Measurements from ENCODE around the gene GUCY1A2.

The GUCY1A2 gene

DNA sequence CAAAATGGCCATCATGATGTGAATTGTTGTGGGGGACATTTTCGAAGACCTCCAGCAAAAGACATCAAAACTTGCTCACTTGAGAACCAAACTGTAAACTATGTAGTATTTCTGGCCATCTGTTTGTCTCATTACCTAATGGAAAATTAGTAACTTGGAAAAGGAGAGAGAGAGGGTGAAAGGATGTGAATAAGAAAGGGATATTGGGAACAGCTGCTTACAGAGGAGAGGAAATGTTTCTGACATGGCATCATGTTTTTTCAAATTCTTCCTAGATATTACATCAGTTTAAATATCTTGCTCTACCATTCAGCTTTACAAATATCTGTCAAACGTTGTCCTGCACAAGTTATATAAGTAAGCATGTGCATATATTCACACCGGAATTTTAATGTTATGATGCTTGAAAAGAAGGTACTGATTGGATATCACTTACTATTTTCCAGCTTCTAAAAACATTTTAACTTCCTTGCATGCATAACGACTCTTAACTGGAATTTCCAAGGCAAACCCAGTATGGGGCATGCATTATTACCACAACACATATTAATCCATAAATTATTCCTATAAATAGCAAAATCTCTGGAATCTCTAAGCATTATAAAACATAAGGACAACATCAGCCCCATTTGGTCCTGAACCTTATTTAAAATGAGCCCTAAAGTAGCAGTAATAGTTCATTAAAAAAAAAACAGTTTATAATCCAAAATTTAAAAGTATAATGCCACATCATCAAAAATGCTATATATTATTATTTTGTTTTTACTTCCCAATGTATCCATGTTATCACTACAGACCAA is 20.0 kb downstream of the GUCY1A2 start:
- no peak for DNase-seq (ENCODE audit: low read depth in 2 of 2)

DNA sequence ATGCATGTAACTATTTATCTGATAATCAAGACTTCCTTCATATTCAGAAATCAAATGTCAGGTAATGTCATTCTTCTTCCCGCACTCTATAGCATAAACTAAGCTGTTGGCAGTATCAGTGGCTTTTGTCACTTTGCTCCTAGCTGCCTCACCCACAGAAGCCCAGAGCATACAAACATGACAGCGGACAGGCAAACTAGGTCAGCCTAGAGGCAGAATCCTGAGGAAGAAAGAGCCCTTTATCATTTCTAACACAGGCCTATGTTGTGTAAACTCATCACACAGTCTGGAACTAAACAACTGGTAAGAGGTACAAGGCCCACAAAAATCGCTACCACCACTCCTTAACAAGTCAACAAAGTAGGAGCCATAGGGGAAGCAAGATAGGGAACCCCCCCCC is 21.0 kb downstream of the GUCY1A2 start:
- DNase-seq (ENCODE audit: low read depth in 2 of 2) = no peak

DNA sequence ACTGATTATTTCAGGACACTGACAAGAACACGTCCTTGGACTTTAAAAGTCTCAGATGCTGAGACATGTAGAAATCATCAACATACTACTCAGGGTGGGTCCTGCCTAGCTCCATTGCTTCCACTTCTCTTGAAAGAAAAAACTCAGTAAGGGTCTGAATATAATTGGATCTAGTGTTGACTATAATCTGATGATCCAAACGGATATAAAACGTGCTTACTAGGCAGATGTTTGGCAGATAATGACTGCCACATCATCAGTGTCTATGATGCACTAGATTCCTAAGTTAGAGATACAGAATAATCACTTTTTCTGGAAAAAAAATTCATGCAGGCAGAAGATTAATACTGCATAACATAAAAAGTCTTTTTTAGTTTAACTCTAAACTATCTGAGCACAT is 21.6 kb downstream of the GUCY1A2 start:
- DNase-seq (ENCODE audit: low read depth in 2 of 2) = no peak

DNA sequence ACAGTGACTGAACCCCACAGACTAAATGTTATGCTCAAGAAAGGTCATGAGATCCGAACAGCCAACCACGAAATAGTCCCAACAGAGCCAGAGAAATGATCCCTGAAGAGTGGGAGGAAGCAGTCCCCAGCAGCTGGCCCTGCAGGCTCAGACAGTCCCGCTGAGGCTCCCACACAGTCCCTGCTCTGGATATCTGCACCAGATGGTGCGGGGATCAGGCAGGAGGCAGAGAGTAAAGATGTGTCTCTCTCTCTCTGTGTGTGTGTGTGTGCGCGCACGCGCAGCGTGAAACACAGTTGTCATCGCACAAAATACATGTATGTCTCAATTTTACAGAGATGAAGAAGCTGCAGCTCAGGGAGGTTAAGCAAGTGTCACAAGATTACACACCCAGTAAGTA is 27.9 kb downstream of the GUCY1A2 start:
- no peak for DNase-seq (ENCODE audit: low read depth in 2 of 2)

DNA sequence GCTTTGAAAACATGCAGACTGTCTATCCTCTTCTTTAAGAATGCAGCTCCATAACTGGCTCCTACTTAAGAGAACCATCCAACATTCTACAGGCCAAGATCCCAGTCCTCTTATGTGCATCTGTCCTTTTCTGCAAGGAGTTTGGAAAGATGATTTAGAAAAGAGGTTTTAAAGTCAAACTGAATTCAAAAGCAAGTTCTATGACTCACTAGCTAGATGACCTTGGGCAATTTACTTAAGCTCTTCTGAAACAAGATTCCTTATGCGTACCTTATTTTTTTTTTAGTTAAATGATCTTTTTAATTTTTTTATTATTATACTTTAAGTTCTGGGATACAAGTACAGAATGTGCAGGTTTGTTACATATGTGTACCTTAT is 29.2 kb downstream of the GUCY1A2 start:
- no peak for DNase-seq (ENCODE audit: low read depth in 2 of 2)

DNA sequence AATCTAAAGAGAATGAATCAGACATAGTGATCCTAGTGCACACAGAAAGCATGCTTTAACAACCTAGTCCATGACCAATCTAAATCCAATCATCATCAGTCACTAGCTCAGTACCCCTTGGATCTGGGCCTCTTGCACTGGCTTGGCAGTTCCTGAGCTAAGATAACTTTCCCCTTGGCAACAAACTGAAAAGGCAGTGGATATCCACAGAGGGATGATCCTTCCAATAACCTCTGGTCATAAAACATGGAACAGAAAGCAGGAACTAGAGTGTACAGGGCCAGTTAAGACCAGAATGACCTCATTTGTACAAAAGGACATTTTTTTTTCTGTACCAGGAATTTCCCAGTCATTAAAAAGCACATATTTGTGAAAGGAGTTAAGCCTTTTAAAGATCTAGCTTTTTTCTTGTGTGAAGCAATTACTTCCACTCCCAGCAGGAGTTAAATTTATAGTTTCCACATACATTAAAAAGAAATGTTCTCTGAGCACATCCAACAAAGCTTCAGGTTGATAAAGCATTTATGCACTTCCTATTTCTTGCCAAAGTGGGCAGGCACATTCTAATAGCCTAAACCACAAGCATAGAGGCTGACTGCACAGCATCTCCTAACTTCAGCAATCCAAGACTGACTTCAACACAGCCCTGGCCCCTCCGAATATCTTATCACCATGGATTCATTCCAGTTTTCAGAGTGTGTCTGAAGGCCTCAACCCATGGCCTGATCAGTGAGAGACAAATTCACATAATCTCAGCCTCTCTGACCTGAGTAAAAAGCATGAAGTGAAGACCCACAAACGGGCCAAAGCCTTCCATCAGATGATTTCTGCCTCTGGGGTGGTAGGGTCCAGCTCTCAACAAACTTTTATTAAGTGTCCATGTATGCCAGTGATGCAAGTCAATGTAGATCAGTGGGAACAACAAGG is 29.9 kb downstream of the GUCY1A2 start:
- no peak for DNase-seq (ENCODE audit: low read depth in 2 of 2)

DNA sequence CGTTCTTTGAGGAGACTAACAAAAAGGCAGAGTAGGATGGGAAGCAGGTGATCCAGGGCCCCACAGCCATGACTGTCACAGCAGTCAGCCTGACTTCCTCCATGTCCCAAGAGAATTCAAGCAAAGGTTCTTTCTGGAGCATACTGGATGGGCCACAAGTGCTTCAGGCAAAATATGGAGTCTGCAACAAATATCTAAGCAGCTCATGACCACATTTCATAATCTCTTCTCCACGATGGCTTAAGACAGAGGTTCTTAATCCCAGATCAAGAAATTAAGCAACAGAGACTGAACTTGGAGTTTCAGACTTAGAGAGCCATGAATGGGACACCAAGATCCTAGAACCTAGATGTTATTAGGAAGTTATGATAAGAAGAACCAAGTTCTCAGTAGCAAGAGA is 31.6 kb downstream of the GUCY1A2 start:
- DNase-seq (ENCODE audit: low read depth in 2 of 2) = no peak

DNA sequence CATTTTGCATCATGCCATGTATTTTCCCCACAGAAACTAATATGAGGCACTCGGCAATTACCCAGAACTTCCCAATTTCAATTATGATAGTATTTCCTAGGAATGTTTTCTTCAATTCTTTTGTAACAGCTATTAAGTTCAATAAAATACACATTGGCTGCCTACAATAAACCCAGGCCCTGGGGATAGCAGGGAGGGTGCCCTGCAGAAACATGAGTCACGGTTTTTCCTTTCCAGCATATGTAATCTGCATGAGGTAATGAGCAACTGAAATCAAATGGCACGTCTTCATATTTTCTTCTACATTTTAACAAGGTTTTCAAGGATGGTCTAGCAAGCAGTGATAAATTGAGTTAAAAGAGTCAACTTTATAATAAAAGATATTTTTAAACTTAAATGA is 32.0 kb downstream of the GUCY1A2 start:
- no peak for DNase-seq (ENCODE audit: low read depth in 2 of 2)

DNA sequence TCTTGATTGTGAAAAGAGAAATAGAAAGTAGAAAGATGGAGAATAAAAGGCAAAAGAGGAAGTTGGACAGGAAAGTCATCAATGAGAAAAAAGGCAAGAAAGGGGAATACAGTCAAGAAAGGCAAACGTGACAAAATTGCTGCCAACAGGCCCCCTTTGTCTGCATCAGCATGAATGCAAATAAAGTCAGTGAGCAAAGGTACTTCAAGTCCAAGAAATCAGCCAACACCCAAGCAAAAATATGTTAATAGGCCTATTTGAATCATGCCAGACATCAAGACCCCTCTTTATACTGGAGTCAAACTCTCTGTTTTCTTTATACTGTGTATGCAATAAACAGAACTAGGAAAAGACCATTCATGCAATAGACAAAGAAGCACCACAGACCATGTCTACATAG is 34.3 kb downstream of the GUCY1A2 start:
- DNase-seq (ENCODE audit: low read depth in 2 of 2) = no peak

DNA sequence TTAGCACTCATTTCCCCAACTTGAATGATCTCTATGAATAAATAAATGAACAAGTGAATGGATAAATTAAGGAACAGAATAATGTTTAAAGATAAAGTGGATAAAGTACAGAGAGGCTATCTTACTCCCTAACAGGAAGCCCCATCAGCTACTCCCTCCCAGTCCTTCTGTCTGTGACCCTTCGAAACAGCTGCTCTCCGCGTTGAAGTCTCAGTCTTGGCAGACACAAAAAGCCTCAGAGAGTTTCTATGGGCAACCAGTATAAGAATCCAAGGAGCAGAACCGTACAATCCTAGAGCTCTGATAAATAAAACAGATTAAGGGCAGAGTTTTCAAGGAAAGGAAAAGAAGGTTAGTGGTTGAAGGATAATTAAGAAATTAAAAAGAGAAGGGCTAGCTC is 35.0 kb downstream of the GUCY1A2 start:
- no peak for DNase-seq (ENCODE audit: low read depth in 2 of 2)

DNA sequence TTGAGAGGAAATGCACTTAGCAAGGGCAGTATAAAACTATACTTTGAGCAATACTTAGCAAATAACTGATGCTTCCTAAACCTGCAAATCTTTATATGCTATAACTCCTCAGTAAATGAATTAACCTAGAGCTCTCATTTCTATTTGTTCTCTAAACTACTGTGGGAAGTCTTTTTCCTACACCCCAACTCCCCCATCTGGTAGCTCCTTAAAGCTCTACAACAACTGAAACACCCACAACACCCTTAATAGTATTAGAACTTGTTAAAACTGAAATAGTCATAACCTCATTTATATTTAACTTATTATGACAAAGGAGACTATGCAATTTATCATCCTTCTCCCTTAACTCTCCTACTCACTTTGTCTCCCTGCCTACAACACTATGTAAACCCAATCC is 43.4 kb downstream of the GUCY1A2 start:
- no peak for DNase-seq (ENCODE audit: low read depth in 2 of 2)

DNA sequence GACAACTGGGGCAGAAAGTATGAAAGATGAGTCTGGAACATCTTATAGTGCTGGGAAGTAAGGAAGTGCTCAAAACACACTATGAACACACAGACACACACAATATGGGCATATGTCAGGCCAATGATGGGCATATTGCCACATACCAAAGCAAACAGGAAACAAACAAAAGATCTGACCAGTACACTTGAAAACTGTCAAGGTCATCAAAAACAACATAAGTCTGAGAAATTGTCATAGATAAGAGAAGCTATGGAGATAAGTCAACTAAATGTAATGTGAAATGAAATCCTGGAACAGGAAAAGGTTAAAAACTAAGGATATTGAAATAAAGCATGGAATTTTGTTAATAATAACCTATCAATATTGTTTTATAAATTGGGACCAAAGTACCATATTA is 46.4 kb downstream of the GUCY1A2 start:
- DNase-seq (ENCODE audit: low read depth in 2 of 2) = no peak

DNA sequence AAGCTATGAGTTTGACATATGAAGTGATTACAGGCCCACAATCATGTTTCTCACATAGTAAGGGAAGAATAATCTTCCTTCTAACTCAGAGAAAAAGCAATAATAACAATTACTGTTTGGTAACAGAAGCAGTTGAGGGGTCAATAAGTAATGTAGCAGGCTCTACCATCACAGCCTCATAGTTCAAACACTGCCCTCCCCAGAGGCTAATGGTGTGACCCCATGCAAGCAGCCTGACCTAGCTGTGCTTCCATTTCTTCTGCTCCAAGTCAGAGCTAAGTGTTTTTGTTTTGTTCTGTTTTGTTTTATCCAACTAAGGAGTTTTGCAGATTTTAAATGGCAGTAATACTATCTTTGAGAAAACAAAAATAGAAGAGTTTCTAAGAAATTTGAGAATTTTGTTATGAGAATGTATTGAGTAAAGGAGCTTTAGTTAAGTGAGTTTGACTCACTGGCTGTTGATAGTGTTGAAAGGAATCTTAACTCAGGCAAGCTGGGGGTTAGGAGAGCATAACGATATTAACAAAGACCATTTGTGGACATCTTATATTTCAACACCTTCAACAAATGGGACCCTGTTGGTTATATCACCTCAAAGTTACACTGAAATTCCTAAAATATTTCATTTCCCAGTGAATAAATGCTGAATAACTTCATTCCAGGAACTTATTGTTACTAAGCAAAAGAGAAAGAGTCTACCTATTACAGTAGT is 48.5 kb downstream of the GUCY1A2 start:
- no peak for DNase-seq (ENCODE audit: low read depth in 2 of 2)

DNA sequence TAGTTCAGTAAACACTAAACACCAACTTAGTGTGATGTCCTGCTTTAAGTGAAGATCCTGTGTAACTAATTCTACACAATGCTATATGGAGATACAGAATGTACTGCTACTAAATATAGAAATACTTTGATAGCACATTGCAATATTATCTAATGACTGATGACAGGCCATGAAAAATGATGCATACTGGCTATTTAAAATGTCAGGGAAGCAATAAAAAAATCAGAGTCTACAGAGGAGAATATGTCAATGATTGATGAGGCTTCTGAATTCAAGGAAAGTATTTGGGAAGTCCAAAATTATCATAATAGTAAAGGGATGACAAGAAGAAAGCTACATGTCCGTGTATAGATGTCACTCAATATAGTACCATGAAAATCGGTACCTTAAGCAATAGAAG is 55.3 kb downstream of the GUCY1A2 start:
- no peak for DNase-seq (ENCODE audit: low read depth in 2 of 2)

DNA sequence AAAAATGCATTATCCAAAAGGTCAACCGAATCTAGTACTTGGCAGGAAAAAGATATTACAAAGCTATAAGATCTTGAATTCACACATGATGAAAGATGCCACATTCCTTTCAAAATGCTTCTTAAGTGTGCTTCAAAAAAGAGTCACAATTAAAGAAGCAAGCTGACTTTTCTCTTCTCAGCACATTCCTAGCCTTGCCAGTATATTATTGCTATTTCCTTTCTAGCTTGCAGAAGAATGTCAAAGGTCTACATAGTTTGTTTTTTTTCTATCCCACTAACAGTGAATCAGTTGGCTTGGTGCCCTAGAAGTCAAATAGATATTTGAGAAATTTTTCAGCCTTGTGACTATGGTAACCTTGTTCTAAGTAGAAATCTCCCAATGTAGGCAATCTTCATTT is 56.8 kb downstream of the GUCY1A2 start:
- no peak for DNase-seq (ENCODE audit: low read depth in 2 of 2)

DNA sequence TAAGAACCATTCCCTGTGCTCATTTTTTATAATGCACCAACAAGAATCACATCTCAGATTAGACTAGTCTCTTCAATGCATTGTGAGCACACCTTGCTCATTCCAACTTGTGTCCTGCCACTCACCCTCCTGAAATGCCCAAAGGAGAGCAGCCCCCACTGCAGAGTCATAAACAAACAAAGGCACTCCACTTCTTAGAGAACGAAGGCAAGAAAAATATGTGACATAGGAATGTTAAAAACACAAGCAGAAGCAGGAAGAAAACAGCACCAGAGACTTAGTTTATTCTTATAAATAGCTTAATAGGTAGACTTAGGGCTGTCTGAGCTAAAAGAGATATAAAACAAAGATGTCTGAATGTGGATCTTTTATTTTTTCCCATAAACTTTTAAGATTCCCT is 57.2 kb downstream of the GUCY1A2 start:
- DNase-seq (ENCODE audit: low read depth in 2 of 2) = no peak

DNA sequence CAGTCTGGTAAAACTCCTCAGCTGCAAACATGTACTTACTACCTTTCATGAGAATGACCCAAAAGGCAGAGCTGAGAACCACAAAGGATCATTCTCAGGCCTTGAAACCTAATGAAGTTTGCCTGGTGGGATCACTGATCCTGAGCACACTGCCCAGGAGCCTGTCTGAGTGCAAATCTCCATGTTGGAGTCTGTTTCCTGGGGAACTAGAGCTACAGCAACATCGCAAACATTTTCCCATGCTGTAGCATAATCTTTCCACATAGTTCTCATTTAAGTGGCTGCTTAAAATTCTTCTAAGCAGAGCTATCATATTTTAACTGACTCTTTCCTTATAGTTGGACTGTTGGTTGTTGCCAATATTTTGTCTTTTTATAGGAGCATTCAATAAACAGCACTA is 58.5 kb downstream of the GUCY1A2 start:
- no peak for DNase-seq (ENCODE audit: low read depth in 2 of 2)

DNA sequence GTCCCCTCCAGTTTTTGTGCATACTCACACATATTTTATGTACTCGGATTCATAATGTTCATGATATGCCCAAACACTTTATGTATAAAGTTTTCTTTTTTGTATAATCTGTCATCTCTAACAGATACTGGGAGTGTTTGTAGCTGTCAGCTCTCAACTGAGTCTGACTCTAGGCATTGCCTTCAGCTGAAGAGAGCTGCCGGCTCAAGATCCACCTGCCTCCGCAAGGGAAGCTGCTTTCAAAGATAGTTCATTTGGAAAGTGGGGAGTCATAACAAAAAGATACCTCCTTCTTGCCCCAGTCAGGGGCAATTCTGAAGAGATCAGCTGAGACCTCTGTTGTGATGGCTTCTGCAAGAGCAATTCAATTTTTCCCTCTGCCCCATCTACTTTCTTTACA is 58.9 kb downstream of the GUCY1A2 start:
- DNase-seq (ENCODE audit: low read depth in 2 of 2) = no peak

DNA sequence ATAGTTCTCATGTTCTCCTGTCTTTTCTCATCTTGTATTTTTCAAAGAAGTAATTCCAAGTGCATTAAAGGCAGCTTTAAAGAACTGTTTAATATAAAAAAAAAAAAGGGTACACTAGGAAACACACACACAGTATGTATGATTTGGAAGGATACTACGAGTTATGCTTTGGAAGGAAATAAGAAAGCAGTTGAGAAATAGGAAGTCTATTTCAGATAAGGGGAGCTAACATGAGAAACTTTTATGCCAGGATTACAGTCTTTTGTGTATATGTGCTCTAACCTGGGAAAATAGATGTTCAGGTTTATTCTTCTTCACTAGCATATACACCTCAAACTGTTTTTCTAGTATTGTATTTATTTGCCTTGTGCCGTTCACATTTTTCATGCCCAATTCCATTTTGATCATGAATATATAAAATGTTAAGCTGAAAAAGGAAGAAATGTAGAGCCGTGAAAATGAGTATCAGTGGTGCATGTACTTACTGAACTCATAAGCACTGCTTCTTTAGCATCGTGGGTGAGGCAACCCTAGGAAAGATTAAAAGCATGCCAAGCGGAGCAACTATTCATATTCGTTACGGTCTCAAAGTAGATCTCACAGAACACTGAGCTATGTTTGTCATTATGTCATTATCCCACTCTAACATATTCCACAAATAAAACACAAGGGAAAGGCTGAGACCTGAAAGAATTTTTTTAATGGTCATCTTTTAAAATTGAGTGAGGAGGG is 59.6 kb downstream of the GUCY1A2 start:
- DNase-seq (ENCODE audit: low read depth in 2 of 2) = no peak

DNA sequence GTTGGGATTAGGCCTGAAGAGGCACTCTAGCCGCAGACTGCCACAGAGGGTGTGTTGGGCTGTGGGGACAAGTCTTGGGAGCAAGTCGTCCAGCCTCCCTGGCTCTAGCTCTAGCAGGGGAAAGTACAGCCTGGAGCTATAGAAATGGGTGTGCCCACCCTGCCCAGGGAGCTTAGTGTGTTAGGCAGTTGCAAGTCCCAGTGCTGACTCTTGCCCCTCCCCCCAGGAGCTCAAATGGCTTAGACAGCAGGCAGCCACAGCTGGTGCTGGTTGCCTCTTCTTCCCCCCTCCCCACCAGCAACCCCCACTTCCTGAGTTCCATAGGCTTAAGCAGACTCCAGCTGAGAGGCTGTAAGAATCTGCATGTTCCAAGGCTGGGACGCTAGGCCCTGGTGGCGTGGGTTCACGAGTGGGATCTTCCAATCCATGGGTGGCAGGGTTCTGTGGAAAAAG is 61.2 kb downstream of the GUCY1A2 start:
- DNase-seq (ENCODE audit: low read depth in 2 of 2) = no peak

DNA sequence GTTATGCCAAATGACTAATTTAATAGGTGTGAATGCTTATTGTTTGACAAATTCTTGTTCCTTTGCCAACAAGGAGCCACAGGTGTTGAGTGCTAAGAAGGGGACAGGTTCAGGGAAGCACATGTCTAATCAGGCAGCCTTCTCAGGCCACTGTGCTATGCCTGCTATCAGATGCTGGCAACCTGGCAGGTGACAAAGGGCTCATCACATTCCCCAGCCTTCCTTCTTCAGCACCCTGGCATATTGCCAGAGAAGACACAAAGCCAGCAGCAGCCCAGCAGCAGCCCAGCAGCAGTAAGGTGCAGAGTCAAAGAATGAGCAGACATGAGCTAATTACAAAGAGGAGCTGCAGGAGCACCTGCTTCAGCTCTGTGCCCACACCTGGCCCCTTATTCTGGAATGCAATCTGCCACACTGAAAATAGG is 68.2 kb downstream of the GUCY1A2 start:
- DNase-seq (ENCODE audit: low read depth in 2 of 2) = no peak

DNA sequence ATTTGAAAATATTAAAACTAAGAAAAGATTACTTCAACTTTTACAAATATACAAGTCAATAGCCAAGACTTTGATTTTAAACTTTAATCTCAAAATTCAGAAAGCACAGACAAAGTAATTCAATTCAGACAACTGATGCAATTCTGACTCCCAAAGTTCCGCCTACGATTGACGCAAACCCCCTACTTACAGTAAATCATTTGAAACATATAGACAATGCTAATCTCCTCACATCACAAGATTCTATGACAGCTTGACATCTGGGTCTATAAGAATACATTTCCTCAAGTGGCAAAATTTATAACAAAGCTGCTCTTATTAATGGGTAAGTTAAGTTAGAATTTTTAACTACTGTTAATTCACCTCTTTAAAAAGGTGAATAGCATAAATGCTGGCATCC is 75.2 kb downstream of the GUCY1A2 start:
- DNase-seq (ENCODE audit: low read depth in 2 of 2) = no peak
